Gastroesophageal sphincter (tissue), 3 donors: ENCODE measurements around the gene TREH.

Experiments used
- POLR2A ChIP-seq, 2 donors: fragments of 450-650 bp; IDR thresholded peaks; one replicate each; pipeline ENCODE4 v1.6.1; 2017; ENCODE audit warnings: antibody characterized with exemption in 2 of 2, mild to moderate bottlenecking in 2 of 2, moderate library complexity in 1 of 2
- POLR2AphosphoS5 ChIP-seq: sonication (generic); formaldehyde crosslinking; IDR thresholded peaks from one replicate; pipeline ENCODE4 v1.6.1; 2017; ENCODE audit warnings: antibody characterized with exemption
- TF ChIP-seq, protein P1 (sequence below), 4 experiments: fragments of 200-600 bp in 2 of 4; fragments of 450-650 bp in 2 of 4; sonication (generic) in 1 of 4; IDR thresholded peaks; one replicate each; pipeline ENCODE4 v1.5.1; 2017 to 2019; ENCODE audit warnings: antibody characterized with exemption in 4 of 4, mild to moderate bottlenecking in 2 of 4, moderate library complexity in 2 of 4

DNA sequence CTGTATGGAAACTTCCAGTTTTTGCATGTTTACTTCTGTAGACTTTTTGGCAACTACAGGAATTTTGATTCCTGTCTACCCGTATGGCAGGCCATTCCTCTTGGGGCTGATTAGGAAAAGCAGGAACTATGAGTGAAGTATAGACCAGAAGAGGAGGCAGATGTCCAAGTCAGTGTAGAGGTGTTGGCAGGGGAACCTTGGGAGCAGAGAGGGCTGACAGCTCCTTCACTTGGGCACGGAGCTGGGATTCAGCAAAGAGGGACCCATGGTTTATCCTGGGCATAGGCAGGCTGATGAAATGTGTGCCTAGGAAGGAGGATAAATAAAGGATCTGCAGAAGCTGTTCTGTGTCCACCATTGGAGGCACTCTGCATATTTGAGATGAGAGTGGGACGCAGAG lies 33.1 kb downstream of the TREH start:
- TF ChIP-seq POLR2AphosphoS5, result no peak
- TF ChIP-seq, protein P1, sequence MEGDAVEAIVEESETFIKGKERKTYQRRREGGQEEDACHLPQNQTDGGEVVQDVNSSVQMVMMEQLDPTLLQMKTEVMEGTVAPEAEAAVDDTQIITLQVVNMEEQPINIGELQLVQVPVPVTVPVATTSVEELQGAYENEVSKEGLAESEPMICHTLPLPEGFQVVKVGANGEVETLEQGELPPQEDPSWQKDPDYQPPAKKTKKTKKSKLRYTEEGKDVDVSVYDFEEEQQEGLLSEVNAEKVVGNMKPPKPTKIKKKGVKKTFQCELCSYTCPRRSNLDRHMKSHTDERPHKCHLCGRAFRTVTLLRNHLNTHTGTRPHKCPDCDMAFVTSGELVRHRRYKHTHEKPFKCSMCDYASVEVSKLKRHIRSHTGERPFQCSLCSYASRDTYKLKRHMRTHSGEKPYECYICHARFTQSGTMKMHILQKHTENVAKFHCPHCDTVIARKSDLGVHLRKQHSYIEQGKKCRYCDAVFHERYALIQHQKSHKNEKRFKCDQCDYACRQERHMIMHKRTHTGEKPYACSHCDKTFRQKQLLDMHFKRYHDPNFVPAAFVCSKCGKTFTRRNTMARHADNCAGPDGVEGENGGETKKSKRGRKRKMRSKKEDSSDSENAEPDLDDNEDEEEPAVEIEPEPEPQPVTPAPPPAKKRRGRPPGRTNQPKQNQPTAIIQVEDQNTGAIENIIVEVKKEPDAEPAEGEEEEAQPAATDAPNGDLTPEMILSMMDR (IDR thresholded peaks at IDR 0.05), result no peak
- no peak for TF ChIP-seq POLR2A (IDR thresholded peaks at IDR 0.05)
